Effector memory CD8-positive, alpha-beta T cell (primary cell): Measurements from ENCODE around the gene AMIGO1.

Experiments used
- ATAC-seq: fragments of 150-1000 bp; cut with Tn5 transposase; replicated peaks from 2 replicates; pipeline ENCODE4 v1.10.0; 2021; ENCODE audit warnings: mild to moderate bottlenecking, moderate library complexity
- DNase-seq, 3 experiments: peaks; one replicate each; pipeline ENCODE4 v3.0.0; 2021
- H3K27ac Mint-ChIP-seq, 2 donors: one replicate each; pipeline ENCODE4 v1.8.0; 2022; ENCODE audit warnings: mild to moderate bottlenecking in 2 of 2, mixed read lengths in 2 of 2, moderate library complexity in 2 of 2
- H3K27me3 Mint-ChIP-seq, 2 donors: one replicate each; pipeline ENCODE4 v1.8.0; 2022; ENCODE audit warnings: mixed read lengths in 2 of 2
- H3K36me3 Mint-ChIP-seq: one replicate; pipeline ENCODE4 v1.8.0; 2022; ENCODE audit warnings: mild to moderate bottlenecking, moderate library complexity, mixed read lengths; ENCODE audit not compliant: insufficient read depth
- H3K4me1 Mint-ChIP-seq, 2 donors: one replicate each; pipeline ENCODE4 v1.8.0; 2022; ENCODE audit warnings: low read depth in 2 of 2, mixed read lengths in 2 of 2
- H3K4me3 Mint-ChIP-seq, 2 donors: one replicate each; pipeline ENCODE4 v1.8.0; 2022; ENCODE audit warnings: mild to moderate bottlenecking in 2 of 2, mixed read lengths in 2 of 2, moderate library complexity in 2 of 2
- H3K9me3 Mint-ChIP-seq, 2 donors: one replicate each; pipeline ENCODE4 v1.8.0; 2022; ENCODE audit warnings: mixed read lengths in 2 of 2

Gene AMIGO1

GRCh38 chr1:109527846-109528695, 18.5 kb upstream of the AMIGO1 start:
- Mint-ChIP-seq H3K4me3 (no peak overlapping the region), H3K36me3 (peaks cover 10% of the 10 kb centered on the region), H3K9me3 (no peaks in the 10 kb centered on the region), H3K4me1 (peaks cover 13% of the 10 kb centered on the region in 2 donors), H3K27ac (no peak overlapping the region), H3K27me3 (peaks cover 0 to 13% of the 10 kb centered on the region in 2 donors)
- DNase-seq (no peak), ATAC-seq (no peak)

DNA sequence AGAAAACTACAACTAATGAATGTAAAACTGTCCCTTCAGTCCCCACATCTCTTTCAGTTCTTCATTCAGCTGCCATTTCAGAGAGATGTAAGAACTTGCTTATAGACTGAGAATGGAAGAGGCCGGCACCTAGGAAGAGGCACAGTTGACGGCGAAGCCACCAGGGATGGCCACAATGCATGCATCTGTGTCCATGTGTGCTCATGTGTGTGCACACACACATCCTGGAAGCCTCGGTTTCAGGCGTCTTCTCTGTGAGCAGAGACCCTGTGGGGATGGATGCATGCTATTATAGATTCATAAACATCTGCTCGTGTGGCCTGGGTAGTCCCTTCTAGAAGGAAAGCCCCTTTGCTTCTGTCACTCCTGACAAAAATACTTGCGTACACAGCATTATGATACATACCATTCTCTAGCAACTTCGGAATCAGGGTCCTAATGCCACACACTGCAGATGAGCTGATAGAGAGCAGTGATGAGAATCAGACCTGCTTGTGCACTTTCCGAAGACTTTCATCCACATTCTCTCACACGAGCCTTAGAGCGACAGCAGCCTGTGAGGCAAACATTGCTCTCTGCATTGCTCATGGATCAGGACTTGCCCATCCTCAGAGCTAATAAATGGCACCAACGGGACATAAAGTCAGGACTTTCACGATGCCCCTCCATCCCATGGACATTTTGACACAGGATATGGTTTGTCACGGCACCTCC, 17.7 kb upstream of the AMIGO1 start:
- H3K4me1 Mint-ChIP-seq = peaks cover 6 to 7% of the 10 kb centered on the region in 2 donors

DNA sequence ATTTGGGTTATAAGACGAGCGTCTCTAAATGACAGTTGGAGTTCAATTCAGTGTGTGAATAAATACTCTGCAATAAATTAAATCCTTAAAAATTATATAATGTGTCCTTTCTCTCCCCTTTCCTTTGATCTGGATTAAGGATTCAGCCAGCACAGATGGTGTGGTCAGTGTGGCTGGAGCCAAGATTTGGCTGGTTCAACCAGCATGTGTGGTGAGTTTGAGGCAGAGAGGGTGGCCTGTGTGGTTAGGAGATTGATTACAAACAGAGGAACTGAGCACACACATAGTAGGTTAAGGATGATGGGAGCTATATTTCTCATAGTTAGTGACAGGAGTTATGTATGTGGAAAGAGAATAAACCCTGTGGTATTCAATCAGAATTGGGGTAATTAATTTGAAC, 14.2 kb upstream of the AMIGO1 start:
- no peak overlapping the region for H3K4me3 Mint-ChIP-seq
- H3K27ac Mint-ChIP-seq = no peak overlapping the region
- DNase-seq (no peak), ATAC-seq (no peak)
- no peaks in the 10 kb centered on the region for H3K4me1 Mint-ChIP-seq
- H3K27me3 Mint-ChIP-seq = peaks cover 7 to 40% of the 10 kb centered on the region in 2 donors
- no peaks in the 10 kb centered on the region for H3K9me3 Mint-ChIP-seq
- H3K36me3 Mint-ChIP-seq = no peaks in the 10 kb centered on the region

More for the DNA sequence above, 17.7 kb upstream of the AMIGO1 start:
- DNase-seq = no peak
- Mint-ChIP-seq H3K36me3 (peaks cover 6% of the 10 kb centered on the region), H3K4me3 (no peak overlapping the region), H3K27me3 (peaks cover 2 to 21% of the 10 kb centered on the region in 2 donors), H3K9me3 (no peaks in the 10 kb centered on the region), H3K27ac (no peak overlapping the region)
- ATAC-seq = no peak

DNA sequence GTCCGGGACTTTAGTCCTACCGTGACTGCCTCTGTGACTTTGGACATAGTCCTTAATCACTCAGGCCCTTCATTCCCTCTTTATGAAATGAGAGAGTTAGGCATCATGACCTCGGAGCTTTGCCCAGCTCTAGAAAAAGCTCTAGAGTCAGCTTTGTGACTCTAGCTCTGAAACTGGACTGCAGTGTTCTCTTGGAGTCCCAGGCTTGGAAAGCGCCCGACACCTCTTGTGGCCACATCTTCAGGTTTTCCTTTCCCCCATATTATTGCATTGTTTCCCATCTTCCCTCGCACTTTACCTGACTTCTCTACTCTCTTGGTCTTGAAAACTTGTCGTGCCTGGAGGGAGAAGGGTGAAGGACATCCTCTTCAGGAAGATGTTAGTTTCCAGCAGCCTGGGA, 12.5 kb upstream of the AMIGO1 start:
- H3K36me3 Mint-ChIP-seq = no peaks in the 10 kb centered on the region
- H3K27me3 Mint-ChIP-seq = peaks cover 7 to 30% of the 10 kb centered on the region in 2 donors
- H3K9me3 Mint-ChIP-seq = no peaks in the 10 kb centered on the region
- H3K27ac Mint-ChIP-seq = no peak overlapping the region
- no peak for ATAC-seq
- no peak overlapping the region for H3K4me3 Mint-ChIP-seq
- DNase-seq = no peak
- no peaks in the 10 kb centered on the region for H3K4me1 Mint-ChIP-seq

DNA sequence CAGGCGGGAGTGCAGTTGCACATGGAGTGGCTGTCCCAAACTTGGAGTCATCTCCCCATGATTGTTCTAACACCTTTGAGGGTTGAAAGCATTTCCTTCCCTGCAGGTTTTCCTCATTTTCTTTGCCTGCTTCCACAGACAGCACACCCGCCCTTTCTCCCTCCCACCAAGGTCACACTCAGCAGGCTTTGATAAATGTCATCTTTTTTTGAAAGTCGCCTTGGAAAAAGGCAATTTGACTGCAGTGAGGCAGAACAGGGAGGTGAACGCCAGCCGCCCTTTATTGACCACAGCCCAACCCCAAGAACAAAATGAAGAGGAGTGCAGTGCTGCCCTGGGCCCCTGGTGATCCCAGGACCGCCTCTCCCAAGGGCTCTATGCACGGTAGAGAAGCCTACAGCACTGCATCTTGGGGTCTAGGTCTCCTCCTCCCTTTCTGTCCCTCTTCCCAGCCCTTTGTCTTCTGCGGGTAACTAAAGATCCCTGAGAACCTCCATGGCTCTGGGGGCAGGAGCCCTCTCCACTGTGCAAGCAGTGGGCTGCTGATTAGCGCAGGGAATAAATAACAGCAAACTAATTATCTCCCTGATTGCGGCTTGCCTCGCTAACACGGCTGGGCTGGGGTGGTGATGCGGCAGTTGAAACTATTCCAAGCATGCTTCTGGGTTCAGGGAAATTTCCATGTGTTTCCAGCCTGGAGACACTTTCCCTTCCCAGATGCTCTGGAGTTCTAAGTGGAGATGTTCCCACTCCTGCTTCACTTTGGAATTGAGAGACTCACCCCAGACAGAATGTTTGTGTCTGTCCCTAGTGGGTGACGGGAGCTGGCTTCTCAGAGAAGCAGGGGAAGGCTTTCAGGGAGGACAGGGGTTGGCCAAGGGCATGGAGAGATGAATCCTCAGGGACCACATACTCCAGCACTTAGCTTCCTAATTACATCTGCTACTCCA, 11.8 kb upstream of the AMIGO1 start:
- peaks cover 7 to 37% of the 10 kb centered on the region in 2 donors for H3K27me3 Mint-ChIP-seq

DNA sequence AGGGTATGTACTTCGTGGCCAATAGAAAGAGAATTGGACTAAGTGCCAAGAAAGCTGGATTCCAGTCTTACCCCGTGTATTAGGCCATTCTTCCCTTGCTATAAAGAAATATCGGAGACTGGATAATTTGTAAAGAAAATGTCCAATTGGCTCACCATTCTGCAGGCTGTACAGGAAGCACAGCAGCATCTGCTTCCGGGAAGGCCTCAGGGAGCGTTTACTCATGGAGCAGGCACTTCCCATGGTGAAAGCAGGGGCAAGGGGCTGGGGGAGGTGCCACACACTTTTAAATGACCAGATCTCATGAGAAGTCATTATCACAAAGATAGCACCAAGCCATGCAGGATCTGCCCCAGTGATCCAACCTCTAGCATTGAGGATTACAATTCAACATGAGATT, 7.8 kb upstream of the AMIGO1 start:
- no peaks in the 10 kb centered on the region for H3K9me3 Mint-ChIP-seq
- no peaks in the 10 kb centered on the region for H3K36me3 Mint-ChIP-seq
- H3K4me3 Mint-ChIP-seq = no peak overlapping the region
- peaks cover 6 to 37% of the 10 kb centered on the region in 2 donors for H3K27me3 Mint-ChIP-seq
- no peak overlapping the region for H3K27ac Mint-ChIP-seq
- no peak for ATAC-seq
- no peaks in the 10 kb centered on the region for H3K4me1 Mint-ChIP-seq
- DNase-seq = no peak

More for the DNA sequence above, 11.8 kb upstream of the AMIGO1 start:
- H3K9me3 Mint-ChIP-seq = no peaks in the 10 kb centered on the region
- H3K27ac Mint-ChIP-seq = peak overlapping the region in 1 of 2 donors; percentile 66
- no peaks in the 10 kb centered on the region for H3K36me3 Mint-ChIP-seq
- H3K4me3 Mint-ChIP-seq = no peak overlapping the region
- ATAC-seq = no peak
- no peak for DNase-seq
- no peaks in the 10 kb centered on the region for H3K4me1 Mint-ChIP-seq

DNA sequence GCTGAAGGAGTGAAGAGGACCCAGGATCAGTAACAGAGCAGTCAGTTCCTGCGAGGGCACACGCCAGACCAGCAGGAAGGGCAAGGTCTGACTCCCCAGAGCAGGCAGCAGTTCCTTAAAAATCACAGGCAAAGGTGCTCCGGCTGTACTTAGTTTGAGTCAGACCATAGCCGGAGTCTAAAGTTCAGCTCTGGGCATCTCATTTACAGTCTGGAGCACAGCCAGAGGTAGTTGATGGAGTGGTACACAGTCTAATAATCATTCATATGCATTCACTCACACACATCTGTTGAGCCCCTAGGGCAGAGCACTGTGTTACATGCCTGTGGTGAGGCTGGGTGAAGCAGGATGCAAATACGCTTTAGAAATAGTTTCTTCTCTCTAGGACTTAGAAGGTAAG, 7.3 kb upstream of the AMIGO1 start:
- H3K27ac Mint-ChIP-seq = no peak overlapping the region
- H3K4me1 Mint-ChIP-seq = no peaks in the 10 kb centered on the region
- peaks cover under 1 to 32% of the 10 kb centered on the region in 2 donors for H3K27me3 Mint-ChIP-seq
- ATAC-seq (no peak), DNase-seq (no peak)
- no peaks in the 10 kb centered on the region for H3K36me3 Mint-ChIP-seq
- no peak overlapping the region for H3K4me3 Mint-ChIP-seq
- no peaks in the 10 kb centered on the region for H3K9me3 Mint-ChIP-seq

DNA sequence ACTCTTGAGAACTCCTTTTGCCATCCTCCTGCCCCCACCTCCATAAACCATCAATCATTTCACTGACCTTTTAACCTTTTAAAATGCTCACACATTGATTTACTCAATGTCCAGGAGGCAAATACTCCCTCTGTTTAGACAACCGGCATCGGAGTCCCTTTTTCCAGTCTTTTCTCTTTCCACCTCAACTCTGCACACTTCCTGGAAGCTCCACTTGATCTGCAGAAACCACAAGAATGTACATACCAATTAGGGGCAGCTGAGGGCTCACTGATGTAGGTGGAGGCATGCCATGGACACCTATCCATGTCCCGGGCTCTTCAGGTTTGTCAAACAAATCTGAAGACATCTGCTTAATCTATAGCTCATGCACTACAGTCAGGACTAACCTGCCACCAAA, 5.3 kb upstream of the AMIGO1 start:
- no peak overlapping the region for H3K27ac Mint-ChIP-seq

DNA sequence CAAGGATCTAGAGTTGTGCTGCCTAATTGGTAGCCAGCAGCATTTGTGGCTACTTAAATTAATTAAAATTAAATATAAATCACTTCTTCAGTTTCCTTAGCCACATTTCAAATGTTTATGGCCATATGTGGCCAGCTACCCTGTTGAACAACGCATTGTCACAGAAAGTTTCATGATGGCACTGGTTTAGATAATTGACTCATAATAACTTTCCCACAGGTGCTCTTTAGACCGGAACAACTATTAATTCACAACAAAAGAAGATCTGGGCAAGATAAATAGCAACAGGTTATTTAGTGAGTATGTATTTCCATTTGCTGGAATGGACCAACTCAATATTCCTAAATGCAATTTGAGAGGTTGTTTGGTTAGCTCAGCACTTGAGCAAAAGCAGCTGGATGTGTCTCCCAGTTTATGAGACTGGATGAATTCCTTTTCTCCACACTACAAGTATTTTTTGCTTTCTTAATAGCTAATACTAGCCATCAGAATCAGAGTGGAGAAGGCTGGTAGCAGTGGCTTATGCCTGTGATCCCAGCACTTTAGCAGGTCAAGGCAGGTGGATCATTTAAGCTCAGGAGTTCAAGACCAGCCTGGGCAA, 3.7 kb upstream of the AMIGO1 start:
- H3K9me3 Mint-ChIP-seq = no peaks in the 10 kb centered on the region
- no peak overlapping the region for H3K27ac Mint-ChIP-seq
- no peak for DNase-seq
- H3K4me3 Mint-ChIP-seq = no peak overlapping the region
- no peak for ATAC-seq
- peaks cover 15 to 18% of the 10 kb centered on the region in 2 donors for H3K4me1 Mint-ChIP-seq
- peaks cover 0 to 18% of the 10 kb centered on the region in 2 donors for H3K27me3 Mint-ChIP-seq
- peaks cover 10% of the 10 kb centered on the region for H3K36me3 Mint-ChIP-seq

More for the DNA sequence above, 5.3 kb upstream of the AMIGO1 start:
- H3K4me3 Mint-ChIP-seq = no peak overlapping the region
- peaks cover 0 to 18% of the 10 kb centered on the region in 2 donors for H3K27me3 Mint-ChIP-seq
- no peaks in the 10 kb centered on the region for H3K9me3 Mint-ChIP-seq
- no peak for ATAC-seq
- H3K36me3 Mint-ChIP-seq = peaks cover 9% of the 10 kb centered on the region
- DNase-seq = no peak
- H3K4me1 Mint-ChIP-seq = peaks cover 4 to 6% of the 10 kb centered on the region in 2 donors

DNA sequence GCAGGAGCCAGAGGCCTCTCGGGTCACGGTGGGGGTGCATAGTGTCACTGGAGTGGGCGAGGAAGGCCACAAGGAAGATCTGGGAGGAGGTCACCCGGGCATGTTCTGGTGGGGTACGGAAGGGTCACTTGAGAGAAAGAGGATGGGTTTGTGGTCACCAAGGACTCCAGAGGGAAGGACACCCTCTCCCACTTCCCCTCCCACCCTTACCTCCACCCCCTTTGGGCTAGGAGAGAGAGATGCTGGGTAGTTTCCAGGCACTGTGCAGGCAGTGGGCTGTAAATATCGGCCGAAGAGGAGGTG, 703 bp downstream of the AMIGO1 start:
- H3K4me3 Mint-ChIP-seq = peak overlapping the region; percentile 90 to 96
- DNase-seq (no peak), ATAC-seq (no peak)
- peaks cover 10% of the 10 kb centered on the region for H3K36me3 Mint-ChIP-seq
- H3K4me1 Mint-ChIP-seq = peaks cover 43 to 45% of the 10 kb centered on the region in 2 donors
- H3K27me3 Mint-ChIP-seq = no peaks in the 10 kb centered on the region
- H3K27ac Mint-ChIP-seq = peak overlapping the region; percentile 91 to 94
- H3K9me3 Mint-ChIP-seq = no peaks in the 10 kb centered on the region

DNA sequence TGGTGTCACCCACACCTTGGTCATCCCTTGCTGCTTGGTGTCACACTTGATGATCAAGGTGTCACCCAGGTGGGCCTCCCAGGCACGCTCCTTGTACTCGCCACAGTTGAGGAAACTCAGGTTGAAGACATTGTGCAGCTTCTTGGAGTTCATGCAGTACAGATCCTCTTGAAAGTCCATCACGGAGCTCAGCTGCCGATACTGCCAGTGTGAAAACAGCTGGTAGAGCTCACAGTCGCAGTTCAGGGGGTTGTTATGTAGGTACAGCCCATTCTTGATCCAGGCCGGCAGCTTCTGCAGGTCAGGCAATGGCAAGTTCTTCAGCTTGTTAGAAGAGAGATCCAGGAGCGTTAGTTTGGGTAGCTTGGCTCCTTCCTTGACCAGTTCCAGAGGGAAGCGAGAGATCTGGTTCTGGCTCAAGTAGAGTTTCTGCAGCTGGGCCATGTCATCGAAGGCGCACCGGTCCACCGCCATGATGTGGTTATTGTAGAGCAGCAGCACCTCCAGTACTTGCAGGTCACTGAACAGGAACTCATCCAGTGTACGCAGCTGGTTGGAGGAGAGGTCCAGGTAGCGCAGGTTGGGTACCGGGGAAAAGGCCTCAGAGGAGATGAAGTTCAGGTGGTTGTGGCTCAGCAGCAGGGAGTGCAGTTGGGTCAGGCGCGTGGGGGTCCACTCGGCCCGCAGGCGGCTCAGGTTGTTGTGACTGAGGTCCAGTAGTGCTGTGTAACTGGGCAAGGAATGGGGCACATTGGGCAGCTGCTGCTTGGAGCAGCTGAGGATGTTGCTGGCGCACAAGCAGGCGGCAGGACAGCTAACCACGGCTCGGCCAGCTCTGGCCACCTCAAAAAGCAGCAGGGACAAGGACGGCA, 1.3 kb downstream of the AMIGO1 start:
- Mint-ChIP-seq H3K9me3 (no peaks in the 10 kb centered on the region), H3K4me1 (peaks cover 45 to 46% of the 10 kb centered on the region in 2 donors), H3K27ac (peak overlapping the region; percentile 91 to 94), H3K36me3 (peaks cover 10% of the 10 kb centered on the region), H3K27me3 (no peaks in the 10 kb centered on the region), H3K4me3 (peak overlapping the region; percentile 90 to 96)
- no peak for DNase-seq
- ATAC-seq = no peak

- DNase-seq (no peak), ATAC-seq (no peak)
- Mint-ChIP-seq H3K9me3 (no peaks in the 10 kb centered on the region), H3K27ac (peak overlapping the region; percentile 59 to 64), H3K36me3 (peaks cover 2% of the 10 kb centered on the region), H3K27me3 (no peaks in the 10 kb centered on the region), H3K4me3 (peak overlapping the region; percentile 32 to 34), H3K4me1 (peaks cover 70 to 72% of the 10 kb centered on the region in 2 donors)
Measured at GRCh38 chr1:109504974-109505373, 4.6 kb downstream of the AMIGO1 start.
